Endothelial cell of umbilical vein (primary cell): ENCODE results near the gene NRG3. TPM values are rescaled to one million over a fixed set of nuclear protein-coding genes. Genes with fewer than 3 reads are reported as not detected.

Experiments used
- BruUV-seq: library from RNA; stranded (reverse); fragments of 400-500 nt; replicated peaks from 2 replicates; lab custom pipeline; 2021; lab: Mats Ljungman, UMichigan
- CTCF ChIA-PET: fragments of 300-600, 350-600 bp; sonication (Branson Sonifier 250); formaldehyde crosslinking; loops from one replicate; lab custom pipeline; 2021; ENCODE audit warnings: antibody characterized with exemption, inconsistent platforms; lab: Charles Lee
- POLR2A ChIA-PET: fragments of 300-600, 350-600 bp; sonication (Branson Sonifier 250); formaldehyde crosslinking; loops from one replicate; lab custom pipeline; 2021; ENCODE audit warnings: antibody characterized with exemption, inconsistent platforms; lab: Charles Lee
- DNase-seq: peaks from one replicate; pipeline ENCODE4 v3.0.0-alpha.2; 2011; ENCODE audit warnings: low read depth, low spot score
- FAIRE-seq: peaks from 2 replicates; lab custom pipeline; 2011; peaks lifted over from hg19 to GRCh38; lab: Jason Lieb, UNC
- H2AFZ ChIP-seq: 2 replicates; pipeline ENCODE4 v1.6.0; 2012; ENCODE audit warnings: low read depth, low read length, control low read depth, inconsistent platforms
- H3K27ac ChIP-seq: 2 replicates; pipeline ENCODE4 v1.5.1; 2011; ENCODE audit warnings: low read depth, mild to moderate bottlenecking, control low read depth, low read length, moderate library complexity; ENCODE audit not compliant: insufficient read depth
- H3K27me3 ChIP-seq, 2 experiments: 2 replicates each; pipeline versions ENCODE4 v1.6.0 to v1.6.1; 2011; ENCODE audit warnings: low read length in 2 of 2, mixed read lengths in 1 of 2; ENCODE audit not compliant: control insufficient read depth in 2 of 2, insufficient read depth in 2 of 2
- H3K36me3 ChIP-seq, 2 experiments: 2 replicates in 1 of 2; 3 replicates in 1 of 2; pipeline ENCODE4 v1.5.1; 2011; ENCODE audit warnings: low read length in 2 of 2, mild to moderate bottlenecking in 1 of 2, moderate library complexity in 1 of 2; ENCODE audit not compliant: control insufficient read depth in 2 of 2, insufficient read depth in 2 of 2; ENCODE audit errors: extremely low read depth in 1 of 2
- H3K4me1 ChIP-seq: 3 replicates; pipeline ENCODE4 v1.5.1; 2011; ENCODE audit warnings: mild to moderate bottlenecking, low read length; ENCODE audit not compliant: control insufficient read depth, insufficient read depth; ENCODE audit errors: extremely low read depth
- H3K4me2 ChIP-seq: 2 replicates; pipeline ENCODE4 v1.6.1; 2011; ENCODE audit warnings: low read length, control low read depth, mixed read lengths; ENCODE audit not compliant: insufficient read depth
- H3K4me3 ChIP-seq, 3 experiments: fragments of 200-600 bp in 1 of 3; sonication (generic), shearing (Covaris generic) in 1 of 3; replicated peaks in 1 of 3; 2 replicates each; pipeline ENCODE4 v1.5.1; 2011 to 2016; ENCODE audit warnings: control low read depth in 3 of 3, low read length in 3 of 3, mild to moderate bottlenecking in 2 of 3, inconsistent platforms in 1 of 3, low read depth in 1 of 3, moderate library complexity in 1 of 3; ENCODE audit not compliant: insufficient read depth in 1 of 3
- H3K79me2 ChIP-seq: 2 replicates; pipeline ENCODE4 v1.6.0; 2012; ENCODE audit warnings: low read length, inconsistent platforms; ENCODE audit not compliant: control insufficient read depth, insufficient read depth
- H3K9ac ChIP-seq: replicated peaks from 2 replicates; pipeline ENCODE3; 2011; ENCODE audit warnings: low read length, control low read depth; ENCODE audit not compliant: insufficient read depth; ENCODE audit errors: extremely low read depth
- H3K9me1 ChIP-seq: replicated peaks from 3 replicates; pipeline ENCODE4 v1.6.0; 2011; ENCODE audit warnings: mild to moderate bottlenecking, low read length; ENCODE audit not compliant: control insufficient read depth, insufficient read depth; ENCODE audit errors: extremely low read depth
- H3K9me3 ChIP-seq: replicated peaks from 2 replicates; pipeline ENCODE4 v1.5.1; 2012; ENCODE audit warnings: low read length, inconsistent platforms; ENCODE audit not compliant: control insufficient read depth, insufficient read depth
- H4K20me1 ChIP-seq: replicated peaks from 2 replicates; pipeline ENCODE3; 2011; ENCODE audit warnings: mild to moderate bottlenecking, low read length; ENCODE audit not compliant: control insufficient read depth, insufficient read depth; ENCODE audit errors: extremely low read depth
- EZH2 ChIP-seq: IDR thresholded peaks from 2 replicates; pipeline ENCODE4 v1.6.1; 2012; ENCODE audit warnings: borderline replicate concordance, low read depth, mild to moderate bottlenecking, moderate library complexity, low read length, inconsistent platforms; ENCODE audit not compliant: severe bottlenecking
- FOS ChIP-seq: IDR thresholded peaks from 2 replicates; pipeline ENCODE4 v1.6.1; 2011; ENCODE audit warnings: mild to moderate bottlenecking, low read length, moderate library complexity, borderline replicate concordance; ENCODE audit not compliant: insufficient read depth
- GATA2 ChIP-seq: IDR thresholded peaks from 2 replicates; pipeline ENCODE4 v1.7.0; 2011; ENCODE audit warnings: low read depth, mild to moderate bottlenecking, moderate library complexity, mixed read lengths, low read length; ENCODE audit not compliant: insufficient read length, insufficient read depth
- JUN ChIP-seq: IDR thresholded peaks from 2 replicates; pipeline ENCODE4 v1.6.1; 2011; ENCODE audit warnings: borderline replicate concordance, low read depth; ENCODE audit not compliant: insufficient read length, insufficient read depth
- MYC ChIP-seq: IDR thresholded peaks from one replicate; pipeline ENCODE4 v1.6.1; 2011; ENCODE audit warnings: mild to moderate bottlenecking, low read depth, low read length
- POLR2A ChIP-seq: IDR thresholded peaks from 2 replicates; pipeline ENCODE4 v1.6.1; 2012; ENCODE audit warnings: low read depth, mild to moderate bottlenecking, control low read depth, low read length
- POLR2AphosphoS5 ChIP-seq: IDR thresholded peaks from 2 replicates; pipeline ENCODE4 v1.6.1; 2012; ENCODE audit warnings: low read depth, mild to moderate bottlenecking, control low read depth, low read length, moderate library complexity; ENCODE audit not compliant: insufficient read depth
- dilution Hi-C: fragments of 300-500 bp; cut with MboI; formaldehyde crosslinking; loops from one replicate; pipeline ENCODE4 v1.15.0; 2019; ENCODE audit warnings: low sequenced_read_pairs; ENCODE audit not compliant: extremely low pct_ligation_motif_present
- intact Hi-C: fragments of 100-400 bp; cut with micrococcal nuclease; formaldehyde crosslinking; loops from one replicate; pipeline ENCODE4 v1.10.0; 2022
- polyA plus RNA-seq, 4 experiments: library from polyadenylated mRNA; depleted of rRNA in 3 of 4; stranded (reverse) in 3 of 4; unstranded in 1 of 4; fragments of >200 nt; gene quantifications; 2 replicates each; pipeline versions ENCODE4 v1.2.1 to v1.2.3, GENCODE V29; 2011 to 2012; ENCODE audit warnings: missing spikeins in 1 of 4
- total RNA-seq: library from RNA; stranded (reverse); gene quantifications from 2 replicates; pipeline ENCODE4 v1.2.3, GENCODE V29; 2021
- TF ChIP-seq, protein P1 (sequence below), 2 donors: IDR thresholded peaks; 1 replicate in 1 of 2; 2 replicates in 1 of 2; pipeline ENCODE4 v1.5.1; 2011; ENCODE audit warnings: low read length in 2 of 2, mild to moderate bottlenecking in 2 of 2, moderate library complexity in 2 of 2, control low read depth in 1 of 2, inconsistent platforms in 1 of 2, low read depth in 1 of 2; ENCODE audit not compliant: insufficient read depth in 1 of 2; ENCODE audit errors: extremely low read depth in 1 of 2
- TF ChIP-seq, protein P2 (sequence below): IDR thresholded peaks from 2 replicates; pipeline ENCODE4 v1.6.1; 2011; ENCODE audit not compliant: insufficient read depth, insufficient read length

NRG3 gene
- total and polyA plus RNA-seq, 2 donors (not counting 3 experiments of a cell fraction or from before 2014, with no cell fraction given): 1.9 to 3.9 TPM

DNA sequence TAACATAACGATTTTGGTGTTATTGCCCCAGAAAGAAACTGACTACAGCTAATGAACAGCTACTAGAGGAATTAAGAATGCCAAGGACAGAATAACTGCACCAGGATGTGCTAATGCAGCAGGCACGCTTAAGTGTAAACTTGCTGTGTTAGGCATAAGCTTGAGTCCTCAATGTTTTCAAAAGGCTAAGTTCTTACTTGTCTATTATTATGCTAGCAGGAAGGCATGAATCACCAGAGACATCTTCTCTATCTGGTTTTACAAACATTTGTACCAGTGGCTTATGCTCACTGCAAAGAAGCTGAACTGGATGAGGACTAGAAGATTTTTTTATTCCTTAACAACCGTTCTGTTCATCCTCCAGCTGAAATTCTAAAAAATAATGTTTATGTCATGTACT lies 1035.3 kb downstream of the NRG3 start:
- no peak overlapping the region for H3K27ac ChIP-seq
- BruUV-seq: no TSS peak
- DNase-seq (no peak), FAIRE-seq (no peak)
- H3K4me2 ChIP-seq: no peak overlapping the region
- H3K9ac ChIP-seq: no peak overlapping the region
- no peaks in the 10 kb centered on the region for H3K9me1 ChIP-seq
- no peak overlapping the region for H3K4me3 ChIP-seq
- H3K36me3 ChIP-seq: no peaks in the 10 kb centered on the region
- intact Hi-C loops: no loop called here
- no peak overlapping the region for H2AFZ ChIP-seq
- dilution Hi-C loops: no loop called here
- H3K4me1 ChIP-seq: no peaks in the 10 kb centered on the region
- H3K27me3 ChIP-seq: no peaks in the 10 kb centered on the region
- H3K79me2 ChIP-seq: no peaks in the 10 kb centered on the region
- ChIA-PET CTCF (no interaction called here), POLR2A (no interaction called here)
- no peaks in the 10 kb centered on the region for H3K9me3 ChIP-seq
- TF ChIP-seq JUN (no peak), MYC (no peak), POLR2AphosphoS5 (no peak), POLR2A (no peak), GATA2 (no peak), EZH2 (no peak), FOS (no peak)
- TF ChIP-seq, protein P1, sequence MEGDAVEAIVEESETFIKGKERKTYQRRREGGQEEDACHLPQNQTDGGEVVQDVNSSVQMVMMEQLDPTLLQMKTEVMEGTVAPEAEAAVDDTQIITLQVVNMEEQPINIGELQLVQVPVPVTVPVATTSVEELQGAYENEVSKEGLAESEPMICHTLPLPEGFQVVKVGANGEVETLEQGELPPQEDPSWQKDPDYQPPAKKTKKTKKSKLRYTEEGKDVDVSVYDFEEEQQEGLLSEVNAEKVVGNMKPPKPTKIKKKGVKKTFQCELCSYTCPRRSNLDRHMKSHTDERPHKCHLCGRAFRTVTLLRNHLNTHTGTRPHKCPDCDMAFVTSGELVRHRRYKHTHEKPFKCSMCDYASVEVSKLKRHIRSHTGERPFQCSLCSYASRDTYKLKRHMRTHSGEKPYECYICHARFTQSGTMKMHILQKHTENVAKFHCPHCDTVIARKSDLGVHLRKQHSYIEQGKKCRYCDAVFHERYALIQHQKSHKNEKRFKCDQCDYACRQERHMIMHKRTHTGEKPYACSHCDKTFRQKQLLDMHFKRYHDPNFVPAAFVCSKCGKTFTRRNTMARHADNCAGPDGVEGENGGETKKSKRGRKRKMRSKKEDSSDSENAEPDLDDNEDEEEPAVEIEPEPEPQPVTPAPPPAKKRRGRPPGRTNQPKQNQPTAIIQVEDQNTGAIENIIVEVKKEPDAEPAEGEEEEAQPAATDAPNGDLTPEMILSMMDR (IDR thresholded peaks at IDR 0.05; ENCODE audit: extremely low read depth in 1 of 2, insufficient read depth in 1 of 2, low read depth in 1 of 2, low read length in 2 of 2): no peak
- TF ChIP-seq, protein P2, sequence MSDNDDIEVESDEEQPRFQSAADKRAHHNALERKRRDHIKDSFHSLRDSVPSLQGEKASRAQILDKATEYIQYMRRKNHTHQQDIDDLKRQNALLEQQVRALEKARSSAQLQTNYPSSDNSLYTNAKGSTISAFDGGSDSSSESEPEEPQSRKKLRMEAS: no peak
- H4K20me1 ChIP-seq: no peaks in the 10 kb centered on the region
